ENCODE data around the gene PDZRN3. TPM values are rescaled to one million over a fixed set of nuclear protein-coding genes. Genes with fewer than 3 reads are reported as not detected.

The PDZRN3 gene
- total RNA-seq, 1 donor from 2014 or later: 19.8 TPM

DNA sequence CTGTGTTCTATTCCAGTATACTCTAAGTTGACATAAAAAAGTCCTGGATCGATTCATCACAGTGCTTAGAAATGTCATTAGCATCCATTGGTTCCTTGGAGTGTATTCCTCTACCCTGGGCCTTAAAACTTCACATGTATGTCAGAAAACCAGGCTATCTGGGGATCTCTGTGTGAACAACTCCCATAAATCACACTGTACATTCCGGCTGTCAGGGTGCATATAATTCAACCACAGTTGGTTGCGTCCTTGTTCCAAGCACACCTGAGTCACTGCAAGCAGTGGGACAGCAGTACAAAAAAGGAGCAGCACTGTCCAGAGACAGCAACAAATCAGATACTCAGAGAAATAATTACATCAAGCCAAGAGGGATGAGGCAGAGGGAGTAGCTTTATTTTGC is 52.4 kb downstream of the PDZRN3 start:
- no peaks in the 10 kb centered on the region for H3K79me2 ChIP-seq (ENCODE audit: insufficient read depth, low read length)
- Mint-ChIP-seq H3K4me1 (ENCODE audit: low read depth, unreplicated experiment) (peaks cover 34% of the 10 kb centered on the region), H3K36me3 (ENCODE audit: low read depth, unreplicated experiment) (peaks cover 6% of the 10 kb centered on the region)

DNA sequence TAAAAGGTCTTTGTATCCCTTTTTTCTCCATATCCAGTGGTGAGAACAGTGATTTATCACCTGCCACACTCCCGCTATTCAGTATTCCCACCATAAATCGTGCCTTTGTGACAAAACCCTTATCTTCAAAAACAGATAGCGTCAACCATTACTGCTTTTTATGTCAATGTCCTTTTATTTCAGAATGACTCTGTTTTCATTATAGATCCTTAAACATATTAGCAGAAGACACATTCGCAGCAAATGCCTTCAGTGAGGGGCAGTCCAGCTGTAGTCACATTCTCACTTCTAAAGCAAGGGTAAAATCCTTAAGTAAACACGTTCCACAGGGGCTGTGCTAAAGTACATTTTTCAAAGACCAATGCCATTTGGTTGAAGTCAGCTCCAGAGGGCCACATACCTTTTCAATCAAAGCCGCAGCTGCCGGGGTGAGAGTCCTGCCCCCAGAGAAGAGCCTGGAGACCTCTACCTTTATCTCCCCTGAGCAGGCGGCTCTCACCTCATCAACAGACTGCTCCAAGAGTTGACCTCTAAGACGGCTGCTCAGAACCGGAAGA is 53.4 kb downstream of the PDZRN3 start:
- no peak overlapping the region for H3K27ac Mint-ChIP-seq (ENCODE audit: unreplicated experiment)
- Histone ChIP-seq H3K4me3 (ENCODE audit: insufficient read depth, low read depth, low read length) (no peak overlapping the region), H3K4me2 (ENCODE audit: low read length) (no peak overlapping the region), H3K9me3 (ENCODE audit: insufficient read depth, low read depth, low read length) (no peaks in the 10 kb centered on the region), H4K20me1 (ENCODE audit: insufficient read depth, low read length) (no peaks in the 10 kb centered on the region), H3K79me2 (ENCODE audit: insufficient read depth, low read length) (no peaks in the 10 kb centered on the region), H3K36me3 (ENCODE audit: insufficient read depth, low read length) (no peaks in the 10 kb centered on the region), H3K27ac (ENCODE audit: low read depth, low read length) (no peak overlapping the region), H2AFZ (ENCODE audit: low read depth, low read length) (no peak overlapping the region), H3K27me3 (ENCODE audit: insufficient read depth, low read length) (no peaks in the 10 kb centered on the region), H3K9ac (ENCODE audit: low read length) (no peak overlapping the region), H3K4me1 (ENCODE audit: insufficient read depth, low read length) (no peaks in the 10 kb centered on the region)
- no peak overlapping the region for H3K4me3 Mint-ChIP-seq (ENCODE audit: unreplicated experiment)
- DNase-seq (ENCODE audit: low read depth) (no peak), FAIRE-seq (no peak)
- TF ChIP-seq, protein P1, sequence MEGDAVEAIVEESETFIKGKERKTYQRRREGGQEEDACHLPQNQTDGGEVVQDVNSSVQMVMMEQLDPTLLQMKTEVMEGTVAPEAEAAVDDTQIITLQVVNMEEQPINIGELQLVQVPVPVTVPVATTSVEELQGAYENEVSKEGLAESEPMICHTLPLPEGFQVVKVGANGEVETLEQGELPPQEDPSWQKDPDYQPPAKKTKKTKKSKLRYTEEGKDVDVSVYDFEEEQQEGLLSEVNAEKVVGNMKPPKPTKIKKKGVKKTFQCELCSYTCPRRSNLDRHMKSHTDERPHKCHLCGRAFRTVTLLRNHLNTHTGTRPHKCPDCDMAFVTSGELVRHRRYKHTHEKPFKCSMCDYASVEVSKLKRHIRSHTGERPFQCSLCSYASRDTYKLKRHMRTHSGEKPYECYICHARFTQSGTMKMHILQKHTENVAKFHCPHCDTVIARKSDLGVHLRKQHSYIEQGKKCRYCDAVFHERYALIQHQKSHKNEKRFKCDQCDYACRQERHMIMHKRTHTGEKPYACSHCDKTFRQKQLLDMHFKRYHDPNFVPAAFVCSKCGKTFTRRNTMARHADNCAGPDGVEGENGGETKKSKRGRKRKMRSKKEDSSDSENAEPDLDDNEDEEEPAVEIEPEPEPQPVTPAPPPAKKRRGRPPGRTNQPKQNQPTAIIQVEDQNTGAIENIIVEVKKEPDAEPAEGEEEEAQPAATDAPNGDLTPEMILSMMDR (IDR thresholded peaks at IDR 0.05; ENCODE audit: insufficient read depth, low read depth, low read length): no peak
- no peak for TF ChIP-seq EZH2 (IDR thresholded peaks at IDR 0.05; ENCODE audit: insufficient read depth, low read length)
- H3K4me1 Mint-ChIP-seq (ENCODE audit: low read depth, unreplicated experiment): peaks cover 24% of the 10 kb centered on the region
- H3K36me3 Mint-ChIP-seq (ENCODE audit: low read depth, unreplicated experiment): peaks cover 3% of the 10 kb centered on the region
- H3K9me3 Mint-ChIP-seq (ENCODE audit: unreplicated experiment): no peaks in the 10 kb centered on the region
- H3K27me3 Mint-ChIP-seq (ENCODE audit: low read depth, unreplicated experiment): no peaks in the 10 kb centered on the region

More for the DNA sequence above, 52.4 kb downstream of the PDZRN3 start:
- Histone ChIP-seq H2AFZ (ENCODE audit: low read depth, low read length) (no peak overlapping the region), H3K27me3 (ENCODE audit: insufficient read depth, low read length) (no peaks in the 10 kb centered on the region), H3K9me3 (ENCODE audit: insufficient read depth, low read depth, low read length) (no peaks in the 10 kb centered on the region), H3K27ac (ENCODE audit: low read depth, low read length) (no peak overlapping the region), H3K4me3 (ENCODE audit: insufficient read depth, low read depth, low read length) (no peak overlapping the region), H3K4me2 (ENCODE audit: low read length) (no peak overlapping the region), H3K4me1 (ENCODE audit: insufficient read depth, low read length) (peaks cover 6% of the 10 kb centered on the region), H3K36me3 (ENCODE audit: insufficient read depth, low read length) (no peaks in the 10 kb centered on the region), H3K9ac (ENCODE audit: low read length) (no peak overlapping the region), H4K20me1 (ENCODE audit: insufficient read depth, low read length) (no peaks in the 10 kb centered on the region)
- no peak overlapping the region for H3K27ac Mint-ChIP-seq (ENCODE audit: unreplicated experiment)
- no peaks in the 10 kb centered on the region for H3K9me3 Mint-ChIP-seq (ENCODE audit: unreplicated experiment)
- no peaks in the 10 kb centered on the region for H3K27me3 Mint-ChIP-seq (ENCODE audit: low read depth, unreplicated experiment)
- FAIRE-seq (no peak), DNase-seq (ENCODE audit: low read depth) (peak; percentile 44)
- no peak overlapping the region for H3K4me3 Mint-ChIP-seq (ENCODE audit: unreplicated experiment)
- TF ChIP-seq, protein P1 (IDR thresholded peaks at IDR 0.05; ENCODE audit: insufficient read depth, low read depth, low read length): no peak
- TF ChIP-seq EZH2 (IDR thresholded peaks at IDR 0.05; ENCODE audit: insufficient read depth, low read length): no peak

DNA sequence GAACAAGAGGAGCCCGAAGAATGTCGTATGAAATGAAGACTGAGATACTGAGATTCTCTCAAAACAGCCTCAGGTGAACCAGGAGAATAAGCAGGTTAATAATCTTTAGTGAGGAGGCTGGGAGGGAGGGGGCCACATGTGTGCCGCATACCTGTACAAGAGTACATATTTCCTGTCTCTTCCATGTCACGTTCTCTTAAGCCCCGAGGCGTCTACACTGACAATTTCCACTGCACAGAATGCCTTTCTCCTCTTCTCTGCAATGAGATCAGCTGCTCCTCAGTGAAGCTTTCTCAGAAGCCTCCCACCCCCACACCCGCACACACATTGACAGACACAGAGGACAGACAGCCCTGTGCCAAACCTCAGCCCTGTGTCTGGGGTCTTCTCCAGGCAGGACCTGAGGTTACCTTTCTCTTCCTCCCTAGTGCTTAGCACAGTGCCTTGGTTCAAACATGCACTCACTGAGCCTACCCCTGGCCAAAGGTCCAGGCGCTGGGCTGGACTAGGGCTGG is 55.4 kb downstream of the PDZRN3 start:
- Histone ChIP-seq H3K4me2 (ENCODE audit: low read length) (no peak overlapping the region), H3K4me1 (ENCODE audit: insufficient read depth, low read length) (no peaks in the 10 kb centered on the region), H3K4me3 (ENCODE audit: insufficient read depth, low read depth, low read length) (no peak overlapping the region), H3K27me3 (ENCODE audit: insufficient read depth, low read length) (no peaks in the 10 kb centered on the region), H4K20me1 (ENCODE audit: insufficient read depth, low read length) (no peaks in the 10 kb centered on the region), H3K9me3 (ENCODE audit: insufficient read depth, low read depth, low read length) (no peaks in the 10 kb centered on the region), H3K9ac (ENCODE audit: low read length) (no peak overlapping the region), H3K27ac (ENCODE audit: low read depth, low read length) (no peak overlapping the region), H3K79me2 (ENCODE audit: insufficient read depth, low read length) (no peaks in the 10 kb centered on the region), H3K36me3 (ENCODE audit: insufficient read depth, low read length) (no peaks in the 10 kb centered on the region), H2AFZ (ENCODE audit: low read depth, low read length) (no peak overlapping the region)
- Mint-ChIP-seq H3K27ac (ENCODE audit: unreplicated experiment) (peak overlapping the region; percentile 8), H3K36me3 (ENCODE audit: low read depth, unreplicated experiment) (no peaks in the 10 kb centered on the region), H3K9me3 (ENCODE audit: unreplicated experiment) (no peaks in the 10 kb centered on the region), H3K27me3 (ENCODE audit: low read depth, unreplicated experiment) (no peaks in the 10 kb centered on the region), H3K4me1 (ENCODE audit: low read depth, unreplicated experiment) (peaks cover 26% of the 10 kb centered on the region), H3K4me3 (ENCODE audit: unreplicated experiment) (no peak overlapping the region)
- DNase-seq (ENCODE audit: low read depth) (no peak), FAIRE-seq (no peak)
- TF ChIP-seq, protein P1 (IDR thresholded peaks at IDR 0.05; ENCODE audit: insufficient read depth, low read depth, low read length): no peak
- TF ChIP-seq EZH2 (IDR thresholded peaks at IDR 0.05; ENCODE audit: insufficient read depth, low read length): no peak

All from astrocyte (in vitro differentiated cells and primary cell).